ENCODE results near the gene EHD4.

DNA sequence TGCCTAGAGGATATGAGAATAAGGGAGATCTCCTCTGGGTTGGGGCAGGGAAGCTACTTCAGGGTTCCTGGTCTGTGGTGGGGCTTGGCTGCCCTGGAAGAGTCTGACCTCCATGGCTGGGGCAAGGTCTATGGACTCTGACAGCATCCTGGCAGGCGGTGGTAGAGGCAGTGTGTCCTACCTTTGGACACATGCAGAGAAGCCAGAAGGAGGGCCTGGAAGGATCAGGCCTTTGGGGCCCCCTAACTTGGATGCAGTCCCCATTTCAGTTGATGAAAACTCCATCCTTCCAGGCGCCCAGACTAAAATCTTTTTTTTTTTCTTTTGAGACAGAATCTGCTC is 88.9 kb downstream of the EHD4 start:
- TF ChIP-seq, protein P1, sequence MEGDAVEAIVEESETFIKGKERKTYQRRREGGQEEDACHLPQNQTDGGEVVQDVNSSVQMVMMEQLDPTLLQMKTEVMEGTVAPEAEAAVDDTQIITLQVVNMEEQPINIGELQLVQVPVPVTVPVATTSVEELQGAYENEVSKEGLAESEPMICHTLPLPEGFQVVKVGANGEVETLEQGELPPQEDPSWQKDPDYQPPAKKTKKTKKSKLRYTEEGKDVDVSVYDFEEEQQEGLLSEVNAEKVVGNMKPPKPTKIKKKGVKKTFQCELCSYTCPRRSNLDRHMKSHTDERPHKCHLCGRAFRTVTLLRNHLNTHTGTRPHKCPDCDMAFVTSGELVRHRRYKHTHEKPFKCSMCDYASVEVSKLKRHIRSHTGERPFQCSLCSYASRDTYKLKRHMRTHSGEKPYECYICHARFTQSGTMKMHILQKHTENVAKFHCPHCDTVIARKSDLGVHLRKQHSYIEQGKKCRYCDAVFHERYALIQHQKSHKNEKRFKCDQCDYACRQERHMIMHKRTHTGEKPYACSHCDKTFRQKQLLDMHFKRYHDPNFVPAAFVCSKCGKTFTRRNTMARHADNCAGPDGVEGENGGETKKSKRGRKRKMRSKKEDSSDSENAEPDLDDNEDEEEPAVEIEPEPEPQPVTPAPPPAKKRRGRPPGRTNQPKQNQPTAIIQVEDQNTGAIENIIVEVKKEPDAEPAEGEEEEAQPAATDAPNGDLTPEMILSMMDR (IDR thresholded peaks at IDR 0.05) = no peak
- no peak for TF ChIP-seq POLR2A (IDR thresholded peaks at IDR 0.05)

Measured in body of pancreas (tissue), 4 donors.